Mononuclear cell (primary cell): ENCODE measurements around the gene NKPD1. TPM values are rescaled to one million over a fixed set of nuclear protein-coding genes. Genes with fewer than 3 reads are reported as not detected.

Experiments used
- H3K27me3 ChIP-seq: 2 replicates; pipeline ENCODE4 v1.6.0; 2011; ENCODE audit warnings: low read length, control low read depth; ENCODE audit not compliant: insufficient read depth
- H3K4me1 ChIP-seq: 2 replicates; pipeline ENCODE4 v1.5.1; 2011; ENCODE audit warnings: mild to moderate bottlenecking, low read length, control low read depth; ENCODE audit not compliant: insufficient read depth
- H3K4me3 ChIP-seq: 2 replicates; pipeline ENCODE4 v1.5.1; 2011; ENCODE audit warnings: mild to moderate bottlenecking, low read length, moderate library complexity
- H3K9me3 ChIP-seq: 2 replicates; pipeline ENCODE4 v1.5.1; 2011; ENCODE audit warnings: low read depth, mild to moderate bottlenecking, control low read depth, low read length
- total RNA-seq: library from RNA; depleted of rRNA; stranded (reverse); fragments of >200 nt; gene quantifications from one replicate; pipeline ENCODE4 v1.2.3, GENCODE V29; 2012

The NKPD1 gene
- total RNA-seq, 1 donor: 0.84 TPM

- H3K4me3 ChIP-seq: no peak overlapping the region
Measured at GRCh38 chr19:45152504-45153338, 8.1 kb downstream of the NKPD1 start.

DNA sequence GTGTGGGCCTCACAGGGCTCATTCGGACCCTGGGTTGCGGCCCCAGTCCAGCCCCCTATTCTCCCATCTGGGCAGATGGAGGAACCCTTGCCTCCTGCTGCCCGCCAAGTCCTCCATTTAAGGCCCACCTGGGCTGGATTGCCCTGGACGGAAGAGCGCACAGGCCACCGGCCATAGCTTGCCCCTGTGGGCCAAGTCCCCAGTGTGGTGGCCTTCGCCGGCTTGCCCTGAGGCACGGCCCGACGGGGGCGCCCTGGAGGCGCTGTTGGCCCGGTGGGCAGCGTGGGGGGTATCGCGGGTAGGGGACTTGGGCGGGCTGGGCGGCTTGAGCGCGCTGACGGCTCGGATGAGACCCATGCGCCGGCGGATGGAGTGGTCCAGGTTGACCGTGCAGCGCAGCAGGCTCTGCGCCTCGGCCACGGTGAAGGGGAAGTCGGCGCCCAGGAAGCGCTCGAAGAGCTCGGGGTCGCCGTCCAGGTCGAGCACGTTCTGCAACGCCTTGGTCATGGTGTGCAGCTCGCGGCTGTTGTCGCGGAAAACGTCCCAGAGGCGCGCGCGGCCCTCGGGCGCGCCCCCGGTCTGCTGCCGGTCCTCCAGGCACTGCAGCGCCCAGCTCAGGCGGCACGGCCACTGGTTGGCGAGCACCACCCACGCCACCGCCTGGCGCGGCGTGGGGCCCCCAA, 8.8 kb downstream of the NKPD1 start:
- Histone ChIP-seq H3K4me1 (peaks cover 23% of the 10 kb centered on the region), H3K27me3 (peaks cover 29% of the 10 kb centered on the region), H3K9me3 (no peaks in the 10 kb centered on the region), H3K4me3 (no peak overlapping the region)

More at GRCh38 chr19:45152504-45153338, 8.1 kb downstream of the NKPD1 start:
- peaks cover 23% of the 10 kb centered on the region for H3K4me1 ChIP-seq
- H3K27me3 ChIP-seq: peaks cover 29% of the 10 kb centered on the region
- no peaks in the 10 kb centered on the region for H3K9me3 ChIP-seq

DNA sequence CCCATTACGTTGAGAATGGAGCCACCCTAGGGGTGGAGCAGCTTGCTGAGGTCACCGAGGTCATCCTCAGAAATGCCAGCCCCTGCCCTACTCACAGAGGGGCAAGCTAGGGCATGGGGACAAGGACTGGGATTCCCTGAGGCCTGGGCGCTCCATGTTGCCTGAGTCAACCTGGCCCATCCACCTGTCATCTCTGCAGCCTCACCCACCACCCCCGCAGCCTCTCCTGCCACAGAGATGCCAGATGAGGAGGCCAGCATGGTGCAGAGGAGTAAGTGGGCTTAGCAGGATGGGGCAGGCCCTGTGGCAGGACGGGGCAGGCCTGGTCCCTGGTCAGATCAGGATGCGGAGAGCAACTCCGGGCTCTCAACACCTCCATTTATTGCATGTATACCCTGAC, 9.5 kb downstream of the NKPD1 start:
- no peak overlapping the region for H3K4me3 ChIP-seq
- H3K27me3 ChIP-seq: peaks cover 29% of the 10 kb centered on the region
- H3K9me3 ChIP-seq: no peaks in the 10 kb centered on the region
- H3K4me1 ChIP-seq: peaks cover 23% of the 10 kb centered on the region

DNA sequence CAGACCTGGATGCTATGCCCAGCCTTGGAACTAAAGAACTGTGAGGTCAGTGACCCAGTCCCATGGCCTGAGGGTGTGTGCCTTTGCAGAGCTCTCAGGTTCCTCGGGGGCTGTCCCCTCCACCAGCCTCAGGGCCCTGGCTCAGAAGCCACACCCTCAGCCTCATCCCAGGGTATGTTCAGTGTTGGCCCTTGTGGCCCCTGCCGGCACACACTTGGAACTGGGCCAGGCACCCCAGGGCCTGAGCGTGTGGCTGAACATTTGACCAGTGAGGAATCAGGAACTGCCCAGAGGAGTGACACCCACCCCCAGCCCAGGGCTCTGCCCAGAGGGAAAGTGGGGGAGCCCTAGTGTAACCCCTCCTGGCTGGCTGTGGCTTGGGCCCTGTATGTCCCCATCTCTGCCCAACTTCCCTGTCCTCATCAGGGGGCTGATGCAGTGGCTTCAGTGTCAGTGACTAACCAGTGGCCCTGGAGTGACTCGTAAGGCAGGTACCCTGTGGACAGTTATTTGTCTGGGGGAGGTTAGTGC, 10.0 kb downstream of the NKPD1 start:
- Histone ChIP-seq H3K9me3 (no peaks in the 10 kb centered on the region), H3K4me1 (peaks cover 23% of the 10 kb centered on the region), H3K27me3 (peaks cover 29% of the 10 kb centered on the region), H3K4me3 (no peak overlapping the region)

DNA sequence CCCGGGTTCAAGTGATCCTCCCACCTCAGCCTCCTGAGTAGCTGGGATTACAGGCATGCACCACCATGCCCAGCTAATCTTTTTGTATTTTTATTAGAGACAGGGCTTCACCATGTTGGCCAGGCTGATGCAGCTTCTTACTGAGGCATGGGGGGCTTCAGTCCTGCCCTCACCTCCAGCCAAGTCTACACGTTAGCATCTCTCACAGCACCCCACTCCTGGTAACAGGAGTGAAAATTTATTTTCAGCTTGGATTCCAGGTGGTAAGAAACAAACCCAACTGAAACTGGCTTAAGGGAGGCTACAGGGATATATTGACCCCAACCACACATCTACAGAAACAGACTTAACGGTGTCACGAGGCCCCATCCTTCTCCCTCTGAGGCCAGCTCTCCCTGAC, 10.6 kb downstream of the NKPD1 start:
- no peaks in the 10 kb centered on the region for H3K9me3 ChIP-seq
- H3K4me1 ChIP-seq: peaks cover 23% of the 10 kb centered on the region
- peaks cover 29% of the 10 kb centered on the region for H3K27me3 ChIP-seq
- H3K4me3 ChIP-seq: no peak overlapping the region

- H3K27me3 ChIP-seq: peaks cover 25% of the 10 kb centered on the region
- H3K4me3 ChIP-seq: no peak overlapping the region
- no peaks in the 10 kb centered on the region for H3K9me3 ChIP-seq
- H3K4me1 ChIP-seq: peaks cover 23% of the 10 kb centered on the region
Measured at GRCh38 chr19:45149129-45149528, 11.7 kb downstream of the NKPD1 start.

DNA sequence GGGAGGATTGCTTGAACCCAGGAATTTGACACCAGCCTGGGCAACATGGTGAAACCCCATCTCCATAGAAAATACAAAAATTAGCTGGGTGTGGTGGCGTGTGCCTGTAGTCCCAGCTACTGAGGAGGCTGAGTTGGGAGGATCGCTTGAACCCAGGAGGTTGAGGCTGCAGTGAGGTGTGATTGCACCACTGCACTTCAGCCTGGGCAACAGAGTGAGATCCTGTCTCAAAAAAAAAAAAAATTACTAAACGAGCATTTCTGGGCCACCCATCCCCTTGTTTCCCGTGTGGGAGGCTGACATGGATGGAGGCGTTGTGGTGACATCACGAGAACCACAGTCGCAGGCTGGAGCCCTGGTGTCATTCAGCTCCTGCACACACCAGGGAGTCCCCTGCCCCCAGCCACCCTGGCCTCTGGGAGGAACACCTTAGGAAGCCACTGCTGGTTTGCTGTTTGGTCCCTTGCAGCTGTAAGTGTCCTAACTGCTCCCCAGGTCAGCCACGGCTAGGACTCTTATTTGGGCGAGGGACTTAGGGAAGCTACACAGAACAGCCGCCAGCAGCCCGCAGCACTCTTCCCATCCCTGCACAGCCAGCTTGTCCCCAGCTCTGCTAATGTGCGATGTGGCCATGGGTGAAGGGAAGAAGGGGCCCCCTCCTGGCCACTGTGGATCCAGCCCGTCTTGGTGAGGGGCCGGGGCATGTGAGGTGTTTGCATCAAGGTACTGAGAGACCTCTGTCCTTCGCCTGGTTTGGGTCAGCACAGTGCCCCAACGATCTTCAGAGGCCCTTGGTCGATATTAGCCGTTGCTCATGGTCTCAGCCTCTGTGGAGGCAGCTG, 12.7 kb downstream of the NKPD1 start:
- Histone ChIP-seq H3K4me1 (peaks cover 14% of the 10 kb centered on the region), H3K9me3 (no peaks in the 10 kb centered on the region), H3K27me3 (peaks cover 17% of the 10 kb centered on the region), H3K4me3 (no peak overlapping the region)

- Histone ChIP-seq H3K27me3 (peaks cover 5% of the 10 kb centered on the region), H3K9me3 (no peaks in the 10 kb centered on the region), H3K4me3 (no peak overlapping the region), H3K4me1 (peaks cover under 1% of the 10 kb centered on the region)
Measured at GRCh38 chr19:45146741-45147205, 14.0 kb downstream of the NKPD1 start.

DNA sequence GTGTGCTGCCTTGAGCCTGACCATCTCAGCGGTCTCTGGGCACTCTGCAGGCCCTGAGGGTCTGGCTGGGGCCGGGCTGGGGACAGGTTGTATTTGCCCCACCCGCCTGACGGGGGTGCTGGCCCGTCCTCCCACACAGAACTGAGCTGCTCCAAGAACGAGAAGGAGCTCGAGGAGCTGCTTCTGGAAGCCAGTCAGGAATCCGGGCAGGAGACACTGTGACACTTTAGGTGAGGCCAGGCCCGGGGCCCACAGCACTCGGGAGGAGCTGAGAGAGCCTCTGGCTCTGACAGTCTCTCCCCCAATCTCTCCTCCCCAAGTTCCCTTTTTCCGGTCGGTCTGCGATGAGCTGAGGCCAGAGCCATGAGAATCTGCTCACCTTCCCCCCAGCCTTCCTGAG, 14.5 kb downstream of the NKPD1 start:
- Histone ChIP-seq H3K4me3 (no peak overlapping the region), H3K4me1 (no peaks in the 10 kb centered on the region), H3K27me3 (no peaks in the 10 kb centered on the region), H3K9me3 (no peaks in the 10 kb centered on the region)

GRCh38 chr19:45145270-45146189, 15.3 kb downstream of the NKPD1 start:
- H3K4me1 ChIP-seq: no peaks in the 10 kb centered on the region
- H3K9me3 ChIP-seq: no peaks in the 10 kb centered on the region
- H3K27me3 ChIP-seq: no peaks in the 10 kb centered on the region
- H3K4me3 ChIP-seq: no peak overlapping the region

GRCh38 chr19:45144431-45145269, 16.1 kb downstream of the NKPD1 start:
- H3K27me3 ChIP-seq: no peaks in the 10 kb centered on the region
- H3K4me1 ChIP-seq: no peaks in the 10 kb centered on the region
- no peaks in the 10 kb centered on the region for H3K9me3 ChIP-seq
- no peak overlapping the region for H3K4me3 ChIP-seq

GRCh38 chr19:45142726-45143110, 18.1 kb downstream of the NKPD1 start:
- no peaks in the 10 kb centered on the region for H3K4me1 ChIP-seq
- H3K9me3 ChIP-seq: no peaks in the 10 kb centered on the region
- H3K4me3 ChIP-seq: no peak overlapping the region
- no peaks in the 10 kb centered on the region for H3K27me3 ChIP-seq

DNA sequence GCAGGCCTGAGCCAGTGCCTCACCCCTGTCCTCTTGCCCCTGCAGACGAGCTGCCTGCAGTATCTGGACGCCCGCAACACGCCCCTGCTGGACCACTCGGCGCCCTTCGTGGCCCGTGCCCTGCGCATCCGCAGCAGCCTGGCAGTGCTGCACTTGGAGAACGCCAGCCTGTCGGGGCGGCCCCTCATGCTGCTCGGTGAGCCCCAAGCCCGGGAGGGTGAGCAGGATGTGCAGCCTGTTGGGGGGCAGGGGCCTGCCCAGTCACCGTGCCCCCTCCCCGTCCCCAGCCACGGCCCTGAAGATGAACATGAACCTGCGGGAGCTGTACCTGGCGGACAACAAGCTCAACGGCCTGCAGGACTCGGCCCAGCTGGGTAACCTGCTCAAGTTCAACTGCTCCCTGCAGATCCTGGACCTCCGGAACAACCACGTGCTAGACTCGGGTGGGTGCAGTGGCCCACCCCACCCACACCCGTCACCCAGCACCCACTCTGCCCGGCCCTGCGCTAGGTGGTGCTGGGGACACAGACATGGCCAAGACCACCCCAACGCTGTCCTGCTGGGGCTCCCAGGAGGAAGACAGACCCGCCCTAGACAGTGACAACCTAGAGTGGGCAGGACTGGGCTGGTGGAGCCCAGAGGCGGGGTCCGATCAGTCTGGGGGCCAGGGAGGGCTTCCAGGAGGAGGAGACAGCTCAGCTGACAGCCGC, 18.6 kb downstream of the NKPD1 start:
- Histone ChIP-seq H3K4me3 (no peak overlapping the region), H3K9me3 (no peaks in the 10 kb centered on the region), H3K4me1 (peaks cover 4% of the 10 kb centered on the region), H3K27me3 (no peaks in the 10 kb centered on the region)
